Thymus (tissue), 11 donors: ENCODE data around the gene SNX30. TPM values are rescaled to one million over a fixed set of nuclear protein-coding genes. Genes with fewer than 3 reads are reported as not detected.
A peak's percentile ranks its signal among the peaks of the same experiment; 100 is the strongest.

ENCODE experiments used
- DNase-seq, 9 donors: peaks; one replicate each; pipeline ENCODE4 v3.0.0-alpha.2; 2013; ENCODE audit warnings: low spot score in 9 of 9, low read depth in 6 of 9, missing footprints in 1 of 9
- H3K27ac ChIP-seq, 2 donors: one replicate each; pipeline ENCODE4 v1.5.1; 2013; ENCODE audit warnings: control low read depth in 1 of 2, low read depth in 1 of 2, low read length in 1 of 2, mild to moderate bottlenecking in 1 of 2, moderate library complexity in 1 of 2
- H3K27me3 ChIP-seq, 2 donors: one replicate each; pipeline ENCODE4 v1.5.1; 2013; ENCODE audit warnings: low read length in 1 of 2; ENCODE audit not compliant: control insufficient read depth in 2 of 2, insufficient read depth in 1 of 2
- H3K36me3 ChIP-seq, 2 donors: one replicate each; pipeline ENCODE4 v1.5.1; 2013; ENCODE audit warnings: low read length in 1 of 2, mild to moderate bottlenecking in 1 of 2, moderate library complexity in 1 of 2; ENCODE audit not compliant: control insufficient read depth in 2 of 2, insufficient read depth in 2 of 2
- H3K4me1 ChIP-seq, 2 donors: one replicate each; pipeline ENCODE4 v1.5.1; 2013; ENCODE audit warnings: low read length in 2 of 2; ENCODE audit not compliant: control insufficient read depth in 2 of 2, insufficient read depth in 2 of 2
- H3K4me3 ChIP-seq, 2 donors: one replicate each; pipeline ENCODE4 v1.5.1; 2013; ENCODE audit warnings: low read length in 2 of 2, control low read depth in 1 of 2, mild to moderate bottlenecking in 1 of 2
- H3K9me3 ChIP-seq, 2 donors: one replicate each; pipeline ENCODE4 v1.5.1; 2013; ENCODE audit warnings: low read length in 1 of 2, mild to moderate bottlenecking in 1 of 2; ENCODE audit not compliant: control insufficient read depth in 2 of 2, insufficient read depth in 1 of 2
- WGBS: extraction: QIAGEN DNeasy Blood & Tissue Kit; methylation state at CpG from one replicate; pipeline ENCODE4 v1.1.7; 2013; 5-methylcytosine and 5-hydroxymethylcytosine counted together
- polyA plus RNA-seq: library from polyadenylated mRNA; stranded (reverse); fragments of 200-250 nt; gene quantifications from one replicate; pipeline ENCODE4 v1.2.3, GENCODE V29; 2013
- total RNA-seq: library from RNA; stranded (reverse); fragments of 120-200 nt; gene quantifications from one replicate; pipeline ENCODE4 v1.2.4, GENCODE V29; 2013
- donor health status: healthy.

SNX30 gene
- total and polyA plus RNA-seq, 2 donors, result 4.2 to 4.8 TPM

GRCh38 chr9:112744177-112744576, 6.4 kb upstream of the SNX30 start:
- H3K4me3 ChIP-seq, result no peak overlapping the region

GRCh38 chr9:112747094-112747493, 3.5 kb upstream of the SNX30 start:
- H3K4me3 ChIP-seq, result no peak overlapping the region
- peaks cover 0 to 2% of the 10 kb centered on the region in 2 donors for H3K27me3 ChIP-seq
- H3K36me3 ChIP-seq, result no peaks in the 10 kb centered on the region
- H3K4me1 ChIP-seq, result peaks cover 7 to 18% of the 10 kb centered on the region in 2 donors
- H3K27ac ChIP-seq, result no peak overlapping the region
- no peaks in the 10 kb centered on the region for H3K9me3 ChIP-seq
- WGBS, result 96% methylated on average over 7 of the region's 7 CpGs
- no peak for DNase-seq

More at GRCh38 chr9:112744177-112744576, 6.4 kb upstream of the SNX30 start:
- DNase-seq, result no peak
- Histone ChIP-seq H3K4me1 (no peaks in the 10 kb centered on the region), H3K9me3 (no peaks in the 10 kb centered on the region), H3K27ac (no peak overlapping the region), H3K36me3 (no peaks in the 10 kb centered on the region), H3K27me3 (no peaks in the 10 kb centered on the region)
- 84% methylated on average over 4 of the region's 4 CpGs for WGBS

- no peaks in the 10 kb centered on the region for H3K9me3 ChIP-seq
- H3K27me3 ChIP-seq, result peaks cover 0 to 2% of the 10 kb centered on the region in 2 donors
- H3K4me3 ChIP-seq, result peak overlapping the region; percentile 61 to 85
- H3K36me3 ChIP-seq, result no peaks in the 10 kb centered on the region
- H3K4me1 ChIP-seq, result peaks cover 16 to 35% of the 10 kb centered on the region in 2 donors
- WGBS, result under 1% methylated on average over 50 of the region's 50 CpGs
- peak overlapping the region in 1 of 2 donors; percentile 71 for H3K27ac ChIP-seq
- no peak for DNase-seq
These were observed 150 bp downstream of the SNX30 start for GRCh38 chr9:112750764-112751055.

GRCh38 chr9:112751056-112751795, 666 bp downstream of the SNX30 start:
- H3K4me1 ChIP-seq, result peaks cover 16 to 35% of the 10 kb centered on the region in 2 donors
- H3K27me3 ChIP-seq, result peaks cover 0 to 2% of the 10 kb centered on the region in 2 donors
- no peaks in the 10 kb centered on the region for H3K9me3 ChIP-seq
- peak overlapping the region; percentile 36 to 71 for H3K27ac ChIP-seq
- peak overlapping the region; percentile 61 to 85 for H3K4me3 ChIP-seq
- WGBS, result under 1% methylated on average over 49 of the region's 49 CpGs
- peak in 7 of 9 donors; percentile 23 to 62 (median 34) for DNase-seq
- H3K36me3 ChIP-seq, result no peaks in the 10 kb centered on the region

GRCh38 chr9:112752334-112753125, 2.0 kb downstream of the SNX30 start:
- H3K4me3 ChIP-seq, result no peak overlapping the region
- 81% methylated on average over 6 of the region's 6 CpGs for whole genome bisulfite sequencing
- H3K27ac ChIP-seq, result no peak overlapping the region
- peaks cover 0 to 2% of the 10 kb centered on the region in 2 donors for H3K27me3 ChIP-seq
- no peak for DNase-seq
- H3K9me3 ChIP-seq, result no peaks in the 10 kb centered on the region
- peaks cover 16 to 35% of the 10 kb centered on the region in 2 donors for H3K4me1 ChIP-seq
- H3K36me3 ChIP-seq, result no peaks in the 10 kb centered on the region

GRCh38 chr9:112753725-112754124, 3.2 kb downstream of the SNX30 start:
- H3K9me3 ChIP-seq, result no peaks in the 10 kb centered on the region
- no peaks in the 10 kb centered on the region for H3K36me3 ChIP-seq
- peaks cover 0 to 2% of the 10 kb centered on the region in 2 donors for H3K27me3 ChIP-seq
- 95% methylated on average over 2 of the region's 2 CpGs for WGBS
- no peak overlapping the region for H3K4me3 ChIP-seq
- no peak for DNase-seq
- H3K27ac ChIP-seq, result no peak overlapping the region
- peaks cover 16 to 35% of the 10 kb centered on the region in 2 donors for H3K4me1 ChIP-seq

- peak in 2 of 9 donors; percentile 19 to 51 for DNase-seq
These were observed 4.0 kb downstream of the SNX30 start for GRCh38 chr9:112754578-112754977.

GRCh38 chr9:112755016-112755427, 4.5 kb downstream of the SNX30 start:
- H3K27me3 ChIP-seq, result peaks cover 0 to 2% of the 10 kb centered on the region in 2 donors
- H3K9me3 ChIP-seq, result no peaks in the 10 kb centered on the region
- H3K36me3 ChIP-seq, result no peaks in the 10 kb centered on the region
- no peak for DNase-seq
- 85% methylated on average over 5 of the region's 5 CpGs for whole genome bisulfite sequencing
- H3K4me1 ChIP-seq, result peaks cover 15 to 30% of the 10 kb centered on the region in 2 donors
- no peak overlapping the region for H3K27ac ChIP-seq
- no peak overlapping the region for H3K4me3 ChIP-seq

More at GRCh38 chr9:112754578-112754977, 4.0 kb downstream of the SNX30 start:
- Histone ChIP-seq H3K27me3 (peaks cover 0 to 2% of the 10 kb centered on the region in 2 donors), H3K4me1 (peaks cover 16 to 35% of the 10 kb centered on the region in 2 donors), H3K4me3 (no peak overlapping the region), H3K36me3 (no peaks in the 10 kb centered on the region), H3K9me3 (no peaks in the 10 kb centered on the region), H3K27ac (no peak overlapping the region)
- 65% methylated on average over 3 of the region's 3 CpGs for WGBS

GRCh38 chr9:112755675-112756074, 5.1 kb downstream of the SNX30 start:
- no peak for DNase-seq
- no peaks in the 10 kb centered on the region for H3K9me3 ChIP-seq
- no peak overlapping the region for H3K27ac ChIP-seq
- WGBS, result 96% methylated on average over 4 of the region's 4 CpGs
- no peak overlapping the region for H3K4me3 ChIP-seq
- no peaks in the 10 kb centered on the region for H3K36me3 ChIP-seq
- peaks cover 0 to 2% of the 10 kb centered on the region in 2 donors for H3K27me3 ChIP-seq
- peaks cover 14 to 27% of the 10 kb centered on the region in 2 donors for H3K4me1 ChIP-seq
